K562 (cell line): ENCODE results near the gene ITSN1. TPM values are rescaled to one million over a fixed set of nuclear protein-coding genes. Genes with fewer than 3 reads are reported as not detected.

Experiments used
- ATAC-seq: fragments of 200-7000 bp; cut with Tn5 transposase; 3 replicates; pipeline ENCODE4 v1.9.1; 2020; ENCODE audit warnings: moderate library complexity
- BruUV-seq: library from RNA; stranded (reverse); fragments of 400-500 nt; replicated peaks from 2 replicates; lab custom pipeline; 2021; lab: Mats Ljungman, UMichigan
- CTCF ChIA-PET: fragments of 300-600 bp; formaldehyde crosslinking; extraction: SDS; loops from one replicate; lab custom pipeline; 2021; ENCODE audit warnings: low intra/inter-chr PET ratio; lab: Yijun Ruan, JAX
- POLR2A ChIA-PET: fragments of 300-600, 350-650 bp; sonication (Branson Sonifier 250); formaldehyde crosslinking; extraction: SDS; loops from one replicate; lab custom pipeline; 2021; ENCODE audit warnings: antibody characterized with exemption, inconsistent platforms; lab: Yijun Ruan, JAX
- DNase-seq, 4 experiments: peaks; one replicate each; pipeline versions ENCODE4 v3.0.0 to v3.0.0-alpha.2; 2011 to 2018; ENCODE audit warnings: low spot score in 3 of 4, mixed read lengths in 3 of 4; ENCODE audit errors: extremely low read depth in 1 of 4
- FAIRE-seq: peaks from 2 replicates; lab custom pipeline; 2011; peaks lifted over from hg19 to GRCh38; lab: Jason Lieb, UNC
- H2AFZ ChIP-seq: 2 replicates; pipeline ENCODE4 v1.6.0; 2011; ENCODE audit warnings: low read depth, low read length, control low read depth, inconsistent platforms
- H3K27ac ChIP-seq: fragments of 200-600 bp; 3 replicates; pipeline ENCODE4 v1.8.0; 2011; ENCODE audit warnings: low read depth, mild to moderate bottlenecking, control low read depth, inconsistent platforms, low read length, moderate library complexity, mixed read lengths; ENCODE audit errors: extremely low read depth
- H3K27me3 ChIP-seq, 2 experiments: fragments of 300-600 bp in 1 of 2; 2 replicates in 1 of 2; 3 replicates in 1 of 2; pipeline versions ENCODE4 v1.6.0 to v1.8.0; 2011; ENCODE audit warnings: inconsistent platforms in 2 of 2, low read length in 2 of 2, mild to moderate bottlenecking in 1 of 2, mixed read lengths in 1 of 2, moderate library complexity in 1 of 2; ENCODE audit not compliant: control insufficient read depth in 2 of 2, insufficient read depth in 2 of 2
- H3K36me3 ChIP-seq: fragments of 300-600 bp; 3 replicates; pipeline ENCODE4 v1.8.0; 2011; ENCODE audit warnings: mild to moderate bottlenecking, low read length, inconsistent platforms; ENCODE audit not compliant: control insufficient read depth, insufficient read depth
- H3K4me1 ChIP-seq, 2 experiments: fragments of 200-600 bp in 1 of 2; replicated peaks in 1 of 2; 2 replicates in 1 of 2; 3 replicates in 1 of 2; pipeline versions ENCODE4 v1.5.1 to v1.8.0; 2011; ENCODE audit warnings: inconsistent platforms in 2 of 2, low read length in 2 of 2, mild to moderate bottlenecking in 1 of 2, mixed read lengths in 1 of 2, moderate library complexity in 1 of 2; ENCODE audit not compliant: control insufficient read depth in 2 of 2, insufficient read depth in 2 of 2
- H3K4me2 ChIP-seq: 2 replicates; pipeline ENCODE4 v1.6.1; 2011; ENCODE audit warnings: low read length, control low read depth, inconsistent platforms, mixed read lengths; ENCODE audit not compliant: insufficient read depth
- H3K4me3 ChIP-seq: fragments of 200-600 bp; sonication (generic), shearing (Covaris generic); 2 replicates; pipeline ENCODE4 v1.5.1; 2016; ENCODE audit warnings: control low read depth, inconsistent platforms
- H3K79me2 ChIP-seq: fragments of 200-600 bp; 3 replicates; pipeline ENCODE4 v1.8.0; 2011; ENCODE audit warnings: low read length, inconsistent platforms; ENCODE audit not compliant: control insufficient read depth, insufficient read depth
- H3K9ac ChIP-seq, 2 experiments: 2 replicates each; pipeline versions ENCODE4 v1.6.0 to v1.6.1; 2011; ENCODE audit warnings: low read depth in 2 of 2, low read length in 2 of 2, control low read depth in 1 of 2, inconsistent platforms in 1 of 2, mild to moderate bottlenecking in 1 of 2, mixed read lengths in 1 of 2; ENCODE audit not compliant: insufficient read depth in 1 of 2
- H3K9me1 ChIP-seq: one replicate; pipeline ENCODE4 v1.6.0; 2011; ENCODE audit warnings: inconsistent platforms, mild to moderate bottlenecking, low read length, moderate library complexity; ENCODE audit not compliant: control insufficient read depth, insufficient read depth
- H3K9me3 ChIP-seq: replicated peaks from 2 replicates; pipeline ENCODE4 v1.5.1; 2011; ENCODE audit warnings: low read depth, low read length, inconsistent platforms; ENCODE audit not compliant: control insufficient read depth, insufficient read depth
- H4K20me1 ChIP-seq: replicated peaks from 2 replicates; pipeline ENCODE4 v1.6.1; 2011; ENCODE audit warnings: low read length, inconsistent platforms, mixed read lengths; ENCODE audit not compliant: control insufficient read depth, insufficient read depth
- CCNT2 ChIP-seq: IDR thresholded peaks from 2 replicates; pipeline ENCODE4 v1.6.1; 2011; ENCODE audit warnings: borderline replicate concordance, low read depth, mild to moderate bottlenecking, moderate library complexity, mixed read lengths, low read length; ENCODE audit not compliant: insufficient read length; ENCODE audit errors: extremely low read depth
- CREB5 ChIP-seq: fragments of 250-450 bp; sonication (Bioruptor Pico); IDR thresholded peaks from 2 replicates; pipeline ENCODE4 v1.5.0; 2020; ENCODE audit warnings: mild to moderate bottlenecking
- KDM4B ChIP-seq, 2 experiments: fragments of 450-650 bp in 1 of 2; sonication (generic) in 1 of 2; IDR thresholded peaks; 2 replicates each; pipeline ENCODE4 v1.6.1; 2016 to 2017; ENCODE audit warnings: borderline replicate concordance in 2 of 2, antibody characterized with exemption in 1 of 2, low read depth in 1 of 2, mild to moderate bottlenecking in 1 of 2
- MYBL2 ChIP-seq, 2 experiments: fragments of 450-650 bp in 1 of 2; sonication (generic) in 1 of 2; formaldehyde crosslinking in 1 of 2; IDR thresholded peaks; 2 replicates each; pipeline versions ENCODE4 v1.6.1 to v1.8.1; 2017 to 2022; ENCODE audit warnings: borderline replicate concordance in 1 of 2, inconsistent platforms in 1 of 2, low read depth in 1 of 2, mild to moderate bottlenecking in 1 of 2, missing genetic modification reagents in 1 of 2, moderate library complexity in 1 of 2
- POLR2A ChIP-seq: fragments of 450-650 bp; conservative IDR thresholded peaks from 2 replicates; pipeline ENCODE4 v1.6.1; 2016
- RBFOX2 ChIP-seq: fragments of 200-400 bp; formaldehyde crosslinking; IDR thresholded peaks from 2 replicates; pipeline ENCODE4 v1.6.1; 2017; ENCODE audit warnings: low read depth, mild to moderate bottlenecking, low read length, moderate library complexity
- SP1 ChIP-seq: sonication (generic); formaldehyde crosslinking; IDR thresholded peaks from 2 replicates; pipeline ENCODE4 v1.8.1; 2022; ENCODE audit warnings: mild to moderate bottlenecking, missing genetic modification reagents
- SUPT5H ChIP-seq: fragments of 450-650 bp; IDR thresholded peaks from 2 replicates; pipeline ENCODE4 v1.6.1; 2016
- ZBTB1 ChIP-seq: sonication (generic); formaldehyde crosslinking; IDR thresholded peaks from 2 replicates; pipeline ENCODE4 v1.8.1; 2023; ENCODE audit warnings: missing genetic modification reagents, low read depth, mild to moderate bottlenecking, borderline replicate concordance
- ZNF584 ChIP-seq: fragments of 200-800 bp; sonication (Bioruptor generic); IDR thresholded peaks from 2 replicates; pipeline ENCODE4 v1.6.1; 2016; ENCODE audit warnings: low read depth, mild to moderate bottlenecking, missing genetic modification characterization, missing compliant biosample characterization
- ZNF766 ChIP-seq: fragments of 200-800 bp; sonication (Bioruptor generic); conservative IDR thresholded peaks from 2 replicates; pipeline ENCODE4 v1.6.1; 2016; ENCODE audit warnings: missing genetic modification characterization, missing compliant biosample characterization
- WGBS: fragments of 100-300 bp; shearing (Covaris generic); methylation state at CpG from one replicate; pipeline ENCODE4 v1.1.6; 2016; ENCODE audit warnings: low coverage, mixed read lengths; ENCODE audit not compliant: insufficient coverage; ENCODE audit errors: missing lambda C conversion rate; 5-methylcytosine and 5-hydroxymethylcytosine counted together
- in situ Hi-C: fragments of 300-500 bp; cut with MboI; formaldehyde crosslinking; loops from 4 replicates; pipeline ENCODE4 v1.15.0; 2018; ENCODE audit warnings: inconsistent platforms, mixed read lengths
- intact Hi-C: fragments of 100-400 bp; cut with micrococcal nuclease; formaldehyde crosslinking; loops from 2 replicates; pipeline ENCODE4 v1.14.2; 2022
- polyA plus RNA-seq, 8 experiments: library from polyadenylated mRNA; depleted of rRNA in 4 of 8; stranded (reverse) in 5 of 8; unstranded in 3 of 8; fragments of >200 nt; fragmentation: Nextera tagmentation in 2 of 8; fragmentation: Illumina TruSeq in 1 of 8; extraction: Ambion mirVana in 2 of 8; extraction: Trizol in 1 of 8; gene quantifications; 2 replicates each; pipeline versions ENCODE4 v1.2.1 to v1.2.3, GENCODE V29; 2011 to 2014; ENCODE audit warnings: inconsistent platforms in 1 of 8, missing spikeins in 1 of 8
- total RNA-seq, 7 experiments: library from RNA; depleted of rRNA in 6 of 7; stranded (reverse); fragments of >200 nt in 6 of 7; fragmentation: Illumina TruSeq in 2 of 7; extraction: Trizol in 2 of 7; gene quantifications; 2 replicates each; pipeline versions ENCODE4 v1.2.1 to v1.2.3, GENCODE V29; 2011 to 2021; ENCODE audit warnings: low replicate concordance in 1 of 7
- TF ChIP-seq, protein P1 (sequence below): fragments of 450-650 bp; IDR thresholded peaks from 2 replicates; pipeline ENCODE4 v1.7.0; 2016; ENCODE audit warnings: borderline replicate concordance

Gene ITSN1
- total and polyA plus RNA-seq, 9 of the 15 experiments (the other 6 are each of a cell fraction or from before 2014, with no cell fraction given) = 1.1 to 12.6 (median 4.8) TPM

GRCh38 chr21:33904041-33904440 lies 261.7 kb downstream of the ITSN1 start:
- H3K9me1 ChIP-seq = no peaks in the 10 kb centered on the region
- H3K79me2 ChIP-seq = no peaks in the 10 kb centered on the region
- no peak overlapping the region for H3K27ac ChIP-seq
- no peak overlapping the region for H3K9ac ChIP-seq
- no peak overlapping the region for H3K4me3 ChIP-seq
- H3K9me3 ChIP-seq = no peaks in the 10 kb centered on the region
- POLR2A ChIA-PET = interaction anchor here (0.5 to 2.9 kb wide), 7 partner anchors 8 to 564 kb away, joined by 3 to 15 read pairs (median 3); partner anchors contain the start of gene ATP5PO
- 82% methylated on average over 5 of the region's 5 CpGs for WGBS
- no peaks in the 10 kb centered on the region for H3K27me3 ChIP-seq
- ATAC-seq (peak; percentile 6; the same call in 1 of the 3 replicates), DNase-seq (no peak), FAIRE-seq (no peak)
- TF ChIP-seq KDM4B (IDR thresholded peaks at IDR 0.05; ENCODE audit: borderline replicate concordance in 2 of 2, low read depth in 1 of 2) = no peak
- TF ChIP-seq RBFOX2 = peak; percentile 40; the same call in 1 of the 2 replicates
- TF ChIP-seq ZNF766 = no peak
- TF ChIP-seq SUPT5H = 0 out of 2 replicates have a peak, but pooled peaks have one; percentile 16
- TF ChIP-seq POLR2A = 0 out of 2 replicates have a peak, but pooled peaks have one; percentile 20
- CTCF ChIA-PET = no interaction called here
- no peak overlapping the region for H3K4me2 ChIP-seq
- 0 out of 2 replicates have a peak, but pooled peaks cover 4% of the 10 kb centered on the region for H4K20me1 ChIP-seq
- in situ Hi-C loops (no loop called here), intact Hi-C loops (no loop called here)
- H2AFZ ChIP-seq = no peak overlapping the region
- no TSS peak for BruUV-seq
- peaks cover 75% of the 10 kb centered on the region for H3K36me3 ChIP-seq
- peaks cover 6% of the 10 kb centered on the region in 2 experiments; a peak in 3 of 5 replicates for H3K4me1 ChIP-seq

DNA sequence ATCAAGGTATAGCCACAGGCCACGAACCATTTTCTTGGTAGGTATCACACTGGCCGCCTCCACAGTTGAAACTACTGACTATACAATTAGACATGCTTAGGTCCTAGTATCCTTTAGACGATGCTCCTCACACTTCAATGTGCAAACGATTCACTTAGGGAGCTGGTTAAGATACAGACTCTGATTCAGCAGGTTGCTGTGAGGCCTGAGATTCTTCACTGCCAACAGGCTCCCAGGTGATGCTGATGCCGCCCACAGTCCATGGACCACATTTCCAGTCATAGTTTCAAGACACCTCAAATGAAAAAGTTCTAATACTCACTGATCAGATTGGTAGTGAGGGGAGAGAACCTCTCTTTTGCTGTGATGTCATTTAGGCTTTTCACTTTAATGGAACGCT lies 266.5 kb downstream of the ITSN1 start:
- no TSS peak for BruUV-seq
- no peak for FAIRE-seq
- TF ChIP-seq MYBL2 (IDR thresholded peaks at IDR 0.05; ENCODE audit: low read depth) (no peak), MYBL2 (CRISPR knock-in tag; IDR thresholded peaks at IDR 0.05; ENCODE audit: borderline replicate concordance) (no peak), ZBTB1 (CRISPR knock-in tag) (no peak), CREB5 (no peak), ZNF584 (CRISPR knock-in tag) (no peak), SP1 (CRISPR knock-in tag) (no peak), CCNT2 (no peak)
- TF ChIP-seq, protein P1, sequence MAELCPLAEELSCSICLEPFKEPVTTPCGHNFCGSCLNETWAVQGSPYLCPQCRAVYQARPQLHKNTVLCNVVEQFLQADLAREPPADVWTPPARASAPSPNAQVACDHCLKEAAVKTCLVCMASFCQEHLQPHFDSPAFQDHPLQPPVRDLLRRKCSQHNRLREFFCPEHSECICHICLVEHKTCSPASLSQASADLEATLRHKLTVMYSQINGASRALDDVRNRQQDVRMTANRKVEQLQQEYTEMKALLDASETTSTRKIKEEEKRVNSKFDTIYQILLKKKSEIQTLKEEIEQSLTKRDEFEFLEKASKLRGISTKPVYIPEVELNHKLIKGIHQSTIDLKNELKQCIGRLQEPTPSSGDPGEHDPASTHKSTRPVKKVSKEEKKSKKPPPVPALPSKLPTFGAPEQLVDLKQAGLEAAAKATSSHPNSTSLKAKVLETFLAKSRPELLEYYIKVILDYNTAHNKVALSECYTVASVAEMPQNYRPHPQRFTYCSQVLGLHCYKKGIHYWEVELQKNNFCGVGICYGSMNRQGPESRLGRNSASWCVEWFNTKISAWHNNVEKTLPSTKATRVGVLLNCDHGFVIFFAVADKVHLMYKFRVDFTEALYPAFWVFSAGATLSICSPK = no peak

More for the DNA sequence above, 266.5 kb downstream of the ITSN1 start:
- Histone ChIP-seq H3K4me1 (peaks cover 0 to 2% of the 10 kb centered on the region in 2 experiments; a peak in 2 of 5 replicates), H3K27me3 (no peaks in the 10 kb centered on the region), H3K27ac (no peak overlapping the region), H4K20me1 (0 out of 2 replicates have a peak, but pooled peaks cover 5% of the 10 kb centered on the region), H3K4me2 (no peak overlapping the region), H2AFZ (no peak overlapping the region), H3K9ac (no peak overlapping the region), H3K79me2 (peaks cover 38% of the 10 kb centered on the region), H3K9me3 (no peaks in the 10 kb centered on the region), H3K36me3 (peaks cover 99% of the 10 kb centered on the region), H3K4me3 (no peak overlapping the region), H3K9me1 (no peaks in the 10 kb centered on the region)
- DNase-seq (no peak), ATAC-seq (no peak)
- ChIA-PET CTCF (no interaction called here), POLR2A (no interaction called here)
- in situ Hi-C loops (no loop called here), intact Hi-C loops (no loop called here)
- WGBS = 81% methylated on average over 6 of the region's 6 CpGs
